ENCODE data around the gene HCRTR1. TPM values are rescaled to one million over a fixed set of nuclear protein-coding genes. Genes with fewer than 3 reads are reported as not detected.
A peak's percentile ranks its signal among the peaks of the same experiment; 100 is the strongest.

HCRTR1 gene
- total and polyA plus RNA-seq, 3 donors from 2014 or later = 0.19 to 0.31 TPM; not detected in 1

DNA sequence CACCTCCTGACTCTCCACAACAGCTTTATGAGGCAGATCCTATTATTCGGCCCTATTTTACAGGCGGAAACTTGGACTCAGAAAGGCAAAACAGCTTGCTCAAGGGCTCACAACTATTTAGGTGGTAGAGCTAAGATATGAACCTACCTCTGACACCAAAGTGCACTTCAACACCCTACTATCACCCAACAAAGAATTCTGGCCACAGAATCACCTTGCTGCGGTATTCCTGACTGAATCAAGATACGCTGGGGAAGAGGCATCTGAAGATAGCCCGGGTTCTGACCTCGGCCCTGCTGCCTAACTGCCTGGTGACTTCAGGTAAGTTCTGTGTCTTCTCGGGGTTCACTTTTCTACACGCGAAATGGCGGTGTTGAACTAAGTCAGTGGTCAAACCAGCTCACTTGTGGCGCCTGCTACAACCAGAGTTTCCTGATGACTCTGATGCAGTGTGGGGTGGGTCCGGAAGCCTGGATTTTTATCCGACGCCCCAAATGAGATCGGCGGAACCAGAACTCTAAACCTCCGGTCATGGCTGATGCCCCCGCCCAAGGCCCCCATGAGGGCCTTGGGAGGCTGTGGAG is 26.6 kb downstream of the HCRTR1 start:
- no peaks in the 10 kb centered on the region for H3K9me3 ChIP-seq
- H3K36me3 ChIP-seq (ENCODE audit: low read depth, missing control alignments) = no peaks in the 10 kb centered on the region
- 5% methylated on average over 16 to 18 of the region's 18 CpGs for WGBS, 2 donors
- H3K4me1 ChIP-seq = peaks cover 18% of the 10 kb centered on the region
- H3K27me3 ChIP-seq = no peaks in the 10 kb centered on the region
- intact Hi-C loops (cut with DNase I; ENCODE audit: low total_unique reads) = no loop called here
- DNase-seq = no peak
- no peak for TF ChIP-seq POLR2A (IDR thresholded peaks at IDR 0.05)
- TF ChIP-seq, protein P1, sequence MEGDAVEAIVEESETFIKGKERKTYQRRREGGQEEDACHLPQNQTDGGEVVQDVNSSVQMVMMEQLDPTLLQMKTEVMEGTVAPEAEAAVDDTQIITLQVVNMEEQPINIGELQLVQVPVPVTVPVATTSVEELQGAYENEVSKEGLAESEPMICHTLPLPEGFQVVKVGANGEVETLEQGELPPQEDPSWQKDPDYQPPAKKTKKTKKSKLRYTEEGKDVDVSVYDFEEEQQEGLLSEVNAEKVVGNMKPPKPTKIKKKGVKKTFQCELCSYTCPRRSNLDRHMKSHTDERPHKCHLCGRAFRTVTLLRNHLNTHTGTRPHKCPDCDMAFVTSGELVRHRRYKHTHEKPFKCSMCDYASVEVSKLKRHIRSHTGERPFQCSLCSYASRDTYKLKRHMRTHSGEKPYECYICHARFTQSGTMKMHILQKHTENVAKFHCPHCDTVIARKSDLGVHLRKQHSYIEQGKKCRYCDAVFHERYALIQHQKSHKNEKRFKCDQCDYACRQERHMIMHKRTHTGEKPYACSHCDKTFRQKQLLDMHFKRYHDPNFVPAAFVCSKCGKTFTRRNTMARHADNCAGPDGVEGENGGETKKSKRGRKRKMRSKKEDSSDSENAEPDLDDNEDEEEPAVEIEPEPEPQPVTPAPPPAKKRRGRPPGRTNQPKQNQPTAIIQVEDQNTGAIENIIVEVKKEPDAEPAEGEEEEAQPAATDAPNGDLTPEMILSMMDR (IDR thresholded peaks at IDR 0.05) = no peak
- peak overlapping the region; percentile 81 to 89 for H3K4me3 ChIP-seq
- peak overlapping the region; percentile 94 to 95 for H3K27ac ChIP-seq

DNA sequence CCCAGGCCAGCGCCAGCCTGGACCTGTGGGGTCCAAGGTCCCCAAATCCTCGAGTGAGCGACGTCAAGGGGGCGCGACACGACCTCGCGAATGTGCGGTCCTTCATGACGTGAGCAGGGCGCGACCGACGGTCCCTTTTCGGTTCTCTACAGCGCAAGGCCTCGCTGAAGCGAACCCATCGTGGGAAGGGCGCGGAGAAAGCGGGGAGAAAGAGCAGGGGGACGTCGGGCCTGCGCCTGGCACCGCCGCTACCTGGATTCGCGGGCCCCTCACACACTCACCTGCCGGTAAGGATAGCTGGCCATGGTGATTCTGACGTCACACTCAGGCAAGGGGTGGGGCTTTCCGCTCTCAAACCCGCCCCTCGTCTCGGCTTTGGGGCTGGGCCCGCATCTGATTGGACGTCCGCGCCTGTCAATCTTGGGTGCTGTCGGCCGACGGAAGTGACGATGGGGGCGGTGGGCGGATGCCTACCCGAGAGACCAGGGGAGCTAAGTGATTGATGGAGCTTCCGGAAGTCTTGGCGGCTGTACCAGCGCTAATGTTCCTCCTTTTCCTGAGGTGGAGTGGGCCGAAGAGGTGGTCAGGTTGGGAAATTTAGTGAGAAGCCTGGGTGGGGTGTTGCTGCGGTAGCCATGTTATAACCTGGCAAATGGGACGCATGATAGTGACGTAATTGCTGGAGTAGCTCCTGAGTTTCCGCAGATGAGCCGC is 27.2 kb downstream of the HCRTR1 start, which contains the start of gene PEF1:
PEF1 (minus strand) TSS at position 317 of the 714 bp plus-strand sequence; CDS start at position 305, 12 bp downstream.
- H3K4me1 ChIP-seq = peaks cover 18% of the 10 kb centered on the region
- H3K27ac ChIP-seq = peak within 1 kb of the TSS; percentile 94 to 95
- 0 to 1% methylated on average over 22 to 55 of the region's 56 CpGs for WGBS, 2 donors
- intact Hi-C loops (cut with DNase I; ENCODE audit: low total_unique reads) = no loop called here
- H3K9me3 ChIP-seq = no peaks in the 10 kb centered on the region
- DNase-seq = peak; percentile 100
- peak; percentile 64 for TF ChIP-seq POLR2A (IDR thresholded peaks at IDR 0.05)
- TF ChIP-seq, protein P1 (IDR thresholded peaks at IDR 0.05) = no peak
- H3K27me3 ChIP-seq = no peaks in the 10 kb centered on the region
- H3K36me3 ChIP-seq (ENCODE audit: low read depth, missing control alignments) = no peaks in the 10 kb centered on the region
- H3K4me3 ChIP-seq = peak within 1 kb of the TSS; percentile 81 to 89

DNA sequence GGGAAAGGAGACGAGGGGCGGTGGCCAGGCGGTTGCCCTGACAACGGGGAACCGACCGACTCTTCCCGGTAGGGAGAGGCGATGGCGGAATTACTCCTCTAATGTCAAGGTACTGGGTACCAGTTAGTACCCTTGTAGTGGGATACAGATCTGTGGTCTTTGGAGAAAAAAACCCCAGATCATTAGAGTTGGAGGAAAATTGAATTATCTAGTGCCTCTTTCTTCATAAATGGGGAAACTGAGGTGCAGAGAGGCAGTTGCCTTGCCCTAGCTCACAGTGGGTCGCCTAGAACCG is 27.7 kb downstream of the HCRTR1 start:
- WGBS, 2 donors = 0 to 1% methylated on average over 11 of the region's 11 CpGs
- Histone ChIP-seq H3K27ac (peak overlapping the region; percentile 94 to 95), H3K27me3 (no peaks in the 10 kb centered on the region), H3K9me3 (no peaks in the 10 kb centered on the region), H3K4me1 (peaks cover 18% of the 10 kb centered on the region), H3K4me3 (peak overlapping the region; percentile 81 to 89), H3K36me3 (ENCODE audit: low read depth, missing control alignments) (no peaks in the 10 kb centered on the region)
- intact Hi-C loops (cut with DNase I; ENCODE audit: low total_unique reads) = no loop called here
- TF ChIP-seq POLR2A (IDR thresholded peaks at IDR 0.05) = no peak
- TF ChIP-seq, protein P1 (IDR thresholded peaks at IDR 0.05) = no peak
- DNase-seq = no peak

DNA sequence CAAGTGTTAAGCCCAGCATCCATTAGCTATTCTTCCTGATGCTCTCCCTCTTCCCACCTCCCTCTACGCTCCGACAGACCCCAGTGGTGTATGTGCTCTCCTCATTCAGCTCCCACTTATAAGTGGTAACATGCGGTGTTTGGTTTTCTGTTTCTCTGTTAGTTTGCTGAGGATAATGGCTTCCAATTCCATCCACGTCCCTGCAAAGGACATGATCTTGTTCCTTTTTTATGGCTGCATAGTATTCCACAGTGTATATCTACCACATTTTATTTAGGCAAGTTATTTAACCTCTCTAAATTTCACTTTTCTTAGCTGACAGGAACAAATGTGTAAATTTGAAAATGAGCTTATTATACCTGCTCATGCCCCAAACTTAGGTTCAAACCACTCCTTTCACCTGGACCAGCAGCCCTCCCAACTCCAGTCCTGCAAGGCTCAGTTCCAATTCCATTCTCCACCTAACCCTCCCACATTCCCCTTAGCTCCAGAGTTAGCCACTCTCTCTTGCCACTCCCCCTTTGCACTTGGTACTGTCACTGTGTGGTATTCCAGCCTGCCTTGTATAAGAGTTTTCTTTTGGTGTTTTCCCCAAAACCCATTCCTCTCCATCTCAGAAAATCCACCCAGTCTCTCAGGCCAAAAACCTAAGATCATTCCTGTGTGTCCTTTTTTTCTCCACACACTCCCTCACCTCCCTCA is 28.9 kb downstream of the HCRTR1 start:
- no peaks in the 10 kb centered on the region for H3K36me3 ChIP-seq (ENCODE audit: low read depth, missing control alignments)
- no peaks in the 10 kb centered on the region for H3K27me3 ChIP-seq
- H3K4me1 ChIP-seq = peaks cover 27% of the 10 kb centered on the region
- peak overlapping the region in 1 of 2 donors; percentile 7 for H3K27ac ChIP-seq
- H3K9me3 ChIP-seq = no peaks in the 10 kb centered on the region
- H3K4me3 ChIP-seq = no peak overlapping the region
- TF ChIP-seq, protein P1 (IDR thresholded peaks at IDR 0.05) = no peak
- TF ChIP-seq POLR2A (IDR thresholded peaks at IDR 0.05) = no peak
- intact Hi-C loops (cut with DNase I; ENCODE audit: low total_unique reads) = no loop called here
- no peak for DNase-seq
- WGBS, 2 donors = 64 to 87% methylated on average over 4 of the region's 4 CpGs
